Left lobe of liver (tissue), 2 donors: Measurements from ENCODE around the gene UMODL1. TPM values are rescaled to one million over a fixed set of nuclear protein-coding genes. Genes with fewer than 3 reads are reported as not detected.
A peak's percentile ranks its signal among the peaks of the same experiment; 100 is the strongest.

Source experiments
- ATAC-seq: fragments of 200-7000 bp; cut with Tn5 transposase; one replicate; pipeline ENCODE4 v1.9.1; 2020; ENCODE audit warnings: mild to moderate bottlenecking, moderate library complexity
- DNase-seq: peaks from one replicate; pipeline ENCODE4 v3.0.0-alpha.2; 2020; ENCODE audit warnings: low spot score
- total RNA-seq: library from RNA; stranded (reverse); gene quantifications from one replicate; pipeline ENCODE4 v1.2.1, GENCODE V29; 2021
- donor health status: DM: no; HTN: no; CAD: no; lungs with moderate emphysema.
- donor health status: DM: no; HTN: yes; CAD: no.

The UMODL1 gene
- total RNA-seq, 1 donor from 2014 or later, result 0.18 TPM

DNA sequence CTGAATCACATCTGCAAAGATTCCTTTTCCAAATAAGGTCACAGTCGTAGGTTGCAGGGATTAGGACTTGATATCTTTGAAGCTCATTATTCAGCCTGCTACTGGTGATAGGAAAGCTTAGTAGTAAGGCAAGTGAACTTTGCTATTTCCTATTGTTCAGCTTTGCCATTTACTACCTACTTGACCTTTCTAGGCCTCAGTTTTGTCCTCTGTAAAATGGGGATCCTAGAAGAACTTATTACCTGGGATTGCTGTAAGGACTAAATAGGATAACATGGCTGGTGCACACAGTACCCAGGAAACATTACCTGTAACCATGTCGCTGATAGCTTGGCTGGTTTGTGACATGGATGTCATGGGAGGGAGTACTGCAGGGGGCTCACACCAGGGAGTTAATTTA, 24.5 kb downstream of the UMODL1 start:
- DNase-seq (no peak), ATAC-seq (no peak)

DNA sequence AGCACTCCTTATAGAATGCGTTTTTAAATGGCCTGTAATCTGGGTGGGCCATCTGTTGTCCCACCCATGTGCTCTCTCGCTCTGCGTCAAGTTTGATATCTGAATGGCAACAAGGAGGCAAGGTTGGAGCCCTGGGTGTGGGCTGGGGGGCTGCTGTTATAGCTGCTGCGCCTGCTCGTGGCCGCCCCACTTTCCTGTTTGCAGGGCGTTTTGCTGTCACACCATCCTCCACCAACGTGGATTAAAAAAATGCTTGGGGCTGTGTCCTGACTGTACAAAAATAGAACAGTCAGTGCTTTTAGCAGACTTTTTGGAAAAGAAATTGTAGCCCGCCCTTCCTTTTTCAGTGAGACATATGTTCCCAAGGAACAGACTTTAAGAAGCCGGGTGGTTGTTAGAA, 25.4 kb downstream of the UMODL1 start:
- DNase-seq (no peak), ATAC-seq (no peak)

DNA sequence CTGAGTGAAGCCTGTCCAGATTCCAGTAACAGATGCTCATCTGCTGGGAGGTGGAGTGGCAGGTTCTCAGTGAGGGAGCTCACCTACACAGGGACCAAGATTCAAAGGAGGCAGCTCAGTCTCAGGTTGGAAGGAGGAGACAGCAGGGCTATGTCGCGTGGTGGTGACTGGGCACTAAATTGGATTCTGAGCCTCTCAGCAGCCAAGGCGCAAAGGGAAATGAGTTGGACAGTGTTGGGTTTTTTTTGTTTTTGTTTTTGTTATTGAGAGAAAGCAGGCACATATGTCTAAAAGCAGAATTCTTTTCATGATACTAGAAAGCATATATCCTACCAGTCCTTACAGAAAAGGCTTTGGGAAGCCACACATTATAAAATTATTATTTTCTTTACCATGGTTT, 26.2 kb downstream of the UMODL1 start:
- ATAC-seq (no peak), DNase-seq (no peak)

DNA sequence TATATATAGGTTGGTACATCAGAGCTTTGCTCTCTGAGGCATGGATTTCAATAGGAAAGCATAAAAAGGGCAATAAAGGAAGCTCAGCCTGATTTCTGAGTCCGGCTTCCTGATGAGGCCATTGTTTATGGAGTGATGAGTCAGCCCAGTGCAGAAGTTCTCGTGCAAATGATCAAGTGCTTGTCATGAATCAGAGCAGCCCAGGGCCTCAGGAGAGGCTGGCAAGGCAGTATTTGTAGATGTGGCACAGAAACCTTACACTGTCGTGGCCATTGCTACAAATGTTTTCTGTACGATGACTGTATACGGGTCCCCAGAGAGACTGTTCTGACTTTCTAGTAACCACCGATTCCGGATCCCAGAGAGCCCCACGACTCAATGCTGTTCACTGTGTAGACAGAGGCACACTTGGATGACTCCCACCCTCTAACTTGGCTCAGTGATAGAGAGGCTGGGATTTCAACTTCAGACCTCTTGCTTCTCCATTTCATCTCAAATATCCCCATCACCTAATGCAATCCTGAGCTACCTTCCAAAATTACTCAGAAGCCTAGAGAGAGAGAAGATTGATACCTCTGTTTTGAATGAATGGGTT, 26.8 kb downstream of the UMODL1 start:
- ATAC-seq (peak; percentile 59), DNase-seq (no peak)

DNA sequence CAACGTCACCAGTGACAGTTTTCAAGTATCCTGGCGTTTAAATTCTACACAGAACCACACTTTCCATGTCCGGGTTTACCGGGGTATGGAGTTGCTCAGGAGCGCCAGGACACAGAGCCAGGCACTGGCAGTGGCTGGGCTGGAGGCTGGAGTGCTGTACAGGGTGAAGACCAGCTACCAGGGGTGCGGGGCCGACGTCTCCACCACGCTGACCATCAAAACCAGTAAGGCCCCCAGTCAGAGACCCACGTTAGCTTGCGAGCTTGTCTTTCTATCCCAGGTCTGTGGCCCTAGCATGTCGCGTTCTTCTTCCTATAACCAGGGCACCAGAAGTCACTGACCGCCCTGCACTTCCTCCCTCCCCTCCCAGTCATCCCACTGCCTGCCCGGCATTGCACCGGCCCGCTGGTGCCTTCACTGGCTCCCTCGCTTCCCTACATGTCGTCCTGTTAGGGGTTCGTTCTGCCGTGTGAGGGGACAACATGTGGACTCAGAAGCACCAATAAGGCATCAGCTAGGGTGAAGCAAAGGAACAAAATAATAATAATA, 27.9 kb downstream of the UMODL1 start:
- ATAC-seq, result peak; percentile 42
- no peak for DNase-seq

DNA sequence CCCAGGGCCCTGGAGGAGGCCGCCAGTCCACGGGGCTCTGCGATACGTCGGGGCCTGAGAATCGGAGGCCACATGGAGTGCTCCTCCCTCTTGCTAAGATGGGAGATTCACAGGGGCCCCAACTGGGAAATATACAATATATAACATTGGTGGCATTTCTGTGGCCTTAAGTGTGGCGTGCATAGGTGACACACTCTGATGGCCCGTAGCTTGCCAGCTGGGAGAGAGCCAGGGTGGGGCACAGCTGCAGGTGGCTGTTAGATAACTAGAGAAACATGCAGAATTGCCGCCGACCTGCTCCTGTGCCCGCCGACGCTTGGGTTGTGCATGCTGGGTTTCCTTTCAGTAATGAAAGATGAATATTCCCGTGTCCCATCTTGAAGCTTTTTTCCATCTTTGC, 30.1 kb downstream of the UMODL1 start:
- no peak for ATAC-seq
- no peak for DNase-seq

DNA sequence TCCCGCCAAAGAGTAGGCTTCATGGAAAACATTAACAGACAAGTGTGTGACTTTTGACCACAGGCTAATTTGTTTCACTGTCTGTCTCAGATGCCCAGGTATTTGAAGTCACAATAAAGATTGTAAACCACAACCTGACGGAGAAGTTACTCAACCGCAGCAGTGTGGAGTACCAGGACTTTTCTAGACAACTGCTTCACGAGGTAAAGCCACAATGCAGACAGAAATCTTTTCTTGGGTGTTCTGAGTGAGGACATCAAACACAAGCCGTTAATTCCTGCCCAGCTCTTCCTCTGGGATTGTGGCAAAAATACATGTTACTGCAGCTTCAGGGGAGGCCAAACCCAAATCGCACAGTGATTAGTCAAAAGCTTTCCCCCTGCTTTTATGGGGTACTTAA, 31.0 kb downstream of the UMODL1 start:
- ATAC-seq, result no peak
- DNase-seq, result no peak

DNA sequence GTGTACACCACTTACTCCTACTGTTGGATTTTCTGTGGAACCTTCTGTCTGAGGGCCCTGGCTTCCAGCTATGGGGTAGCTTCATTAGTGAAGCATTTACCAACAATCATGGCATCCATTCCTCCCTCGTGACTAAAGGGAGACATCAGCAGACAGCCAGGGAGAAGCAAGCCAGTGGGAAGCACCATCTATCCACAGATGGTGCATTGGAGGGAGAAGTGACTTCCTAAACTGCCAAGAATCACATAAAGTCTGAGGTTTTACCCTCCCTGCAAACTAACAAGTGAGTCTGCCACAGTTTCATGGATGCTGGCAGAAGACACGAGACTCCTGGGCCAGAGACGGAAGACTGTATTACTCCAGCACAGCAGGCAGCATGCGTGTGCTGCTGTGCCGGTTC, 31.4 kb downstream of the UMODL1 start:
- DNase-seq (no peak), ATAC-seq (no peak)

DNA sequence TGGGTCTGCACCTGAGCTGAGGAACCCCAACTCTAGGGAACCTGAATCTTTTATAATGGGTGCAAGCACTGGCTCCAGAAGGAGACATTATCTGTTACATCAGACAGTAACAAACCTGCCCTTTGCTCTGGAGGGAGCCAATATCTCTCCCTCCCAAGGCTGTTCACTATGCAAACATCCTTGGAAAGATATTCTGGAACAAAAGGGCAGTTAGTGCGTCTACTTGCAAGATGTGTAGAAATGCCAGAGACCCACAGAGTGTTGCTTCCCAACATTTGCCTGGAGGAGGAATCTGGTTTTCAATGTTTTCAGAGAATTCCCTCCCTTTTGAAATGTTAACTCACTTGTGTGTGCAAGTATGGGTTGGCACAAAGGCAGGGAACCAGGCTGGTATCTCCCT, 31.9 kb downstream of the UMODL1 start:
- DNase-seq, result no peak
- ATAC-seq, result no peak

DNA sequence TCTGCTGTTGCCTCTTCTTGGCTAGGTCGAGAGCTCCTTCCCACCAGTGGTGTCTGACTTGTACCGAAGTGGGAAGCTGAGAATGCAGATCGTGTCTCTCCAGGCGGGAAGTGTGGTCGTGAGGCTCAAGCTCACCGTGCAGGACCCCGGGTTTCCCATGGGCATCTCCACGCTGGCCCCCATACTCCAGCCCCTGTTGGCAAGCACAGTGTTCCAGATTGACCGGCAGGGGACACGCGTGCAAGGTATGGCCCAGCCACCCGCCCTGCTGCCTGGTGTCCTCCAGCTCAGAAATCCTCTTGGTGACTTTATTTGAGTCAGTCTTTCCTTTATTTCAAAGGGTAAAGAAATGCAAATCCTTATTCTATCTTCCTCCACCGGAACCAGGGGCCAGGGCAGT, 32.7 kb downstream of the UMODL1 start:
- ATAC-seq, result no peak
- no peak for DNase-seq

DNA sequence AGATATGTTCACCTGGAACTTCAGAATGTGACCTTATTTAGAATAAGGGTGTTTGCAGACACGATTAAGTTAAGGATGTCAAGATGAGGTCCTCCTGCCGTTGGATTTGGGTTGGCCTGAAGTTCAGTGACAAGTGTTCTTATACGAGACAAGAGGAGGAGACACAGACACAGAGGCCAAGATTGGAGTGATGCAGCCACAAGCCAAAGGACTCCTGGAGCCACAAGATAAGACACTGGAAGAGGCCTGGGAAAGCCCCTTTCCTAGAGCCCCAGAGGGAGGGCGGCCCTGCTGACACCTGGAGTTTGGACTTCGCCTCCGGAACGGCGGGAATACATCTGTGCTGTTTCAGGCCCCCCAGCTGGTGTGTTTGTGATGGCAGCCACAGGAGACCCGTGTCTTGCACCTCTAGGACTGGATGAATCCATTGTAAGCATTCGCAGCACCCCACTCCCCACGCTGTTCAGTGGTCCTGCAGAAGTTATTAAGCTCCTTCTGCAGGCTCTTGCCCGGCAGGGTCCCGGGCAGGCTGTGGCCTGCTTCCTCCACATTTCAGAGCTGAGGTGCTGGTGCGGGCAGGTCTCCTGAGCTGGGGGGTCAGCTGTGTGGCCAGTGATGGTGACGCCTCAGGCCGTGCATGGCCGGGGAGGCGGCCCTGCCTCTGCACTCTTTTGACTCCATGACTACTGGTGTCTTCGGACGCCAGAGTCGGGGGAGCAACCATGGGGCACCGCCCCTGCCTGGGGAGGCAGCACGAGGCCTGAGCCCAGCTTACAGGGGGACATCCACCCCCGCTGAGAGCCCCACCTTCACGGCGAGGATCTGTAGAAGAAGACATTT, 34.6 kb downstream of the UMODL1 start:
- ATAC-seq (no peak), DNase-seq (no peak)

DNA sequence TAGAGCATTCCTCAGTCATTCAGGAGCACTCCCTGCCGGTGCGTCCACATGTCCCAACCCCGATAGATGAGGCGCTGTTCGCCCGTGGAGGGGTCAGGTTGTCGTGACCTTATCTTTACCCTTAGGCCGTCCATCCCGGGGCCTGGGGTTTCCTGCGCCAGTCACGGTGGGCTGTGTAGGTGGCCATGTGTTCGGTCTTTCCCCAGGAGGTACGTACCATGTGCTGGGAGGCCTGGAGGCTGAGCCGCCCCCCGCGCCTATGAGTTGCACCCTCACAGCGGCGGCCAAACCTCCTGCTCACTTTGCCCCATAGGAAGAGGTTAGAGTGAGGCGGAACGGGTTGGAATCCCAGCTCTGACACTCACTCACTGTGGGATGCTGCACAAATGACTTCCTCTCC, 35.3 kb downstream of the UMODL1 start:
- ATAC-seq, result no peak
- DNase-seq, result no peak

DNA sequence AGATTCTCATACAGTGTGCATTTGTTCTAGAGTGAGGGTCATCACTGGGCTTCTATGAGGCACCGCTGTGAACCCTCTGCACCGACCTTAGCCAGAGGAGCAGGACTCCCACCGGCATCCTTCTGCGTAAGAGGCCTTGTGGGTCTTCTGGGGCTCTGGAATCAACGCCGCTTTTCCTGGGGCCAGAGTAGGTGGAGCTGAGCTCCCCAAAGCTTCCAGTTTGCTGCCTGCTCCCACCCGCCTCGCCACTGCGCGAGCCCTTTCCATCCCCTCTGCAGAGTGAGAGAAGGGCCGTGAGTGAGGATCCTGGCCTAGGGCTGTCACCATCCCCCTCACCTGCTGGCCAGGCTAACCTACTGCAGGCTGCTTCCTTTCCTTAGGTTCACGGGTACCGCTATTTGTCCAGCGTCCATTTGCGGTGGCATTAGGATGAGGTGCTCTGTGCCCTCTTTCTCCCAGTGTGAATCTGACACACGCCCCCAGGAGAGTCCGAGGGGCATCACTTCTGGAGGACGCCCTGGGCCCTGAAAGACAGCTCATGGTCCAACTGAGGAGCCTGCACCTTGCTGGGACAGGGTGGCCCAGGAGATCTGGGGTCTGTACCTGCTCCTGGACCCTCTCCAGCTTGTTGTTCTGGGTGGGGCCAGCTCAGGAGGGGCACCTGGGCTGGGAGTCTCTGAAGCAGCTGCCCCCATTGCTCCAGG, 36.2 kb downstream of the UMODL1 start:
- peak; percentile 5 for ATAC-seq
- no peak for DNase-seq

DNA sequence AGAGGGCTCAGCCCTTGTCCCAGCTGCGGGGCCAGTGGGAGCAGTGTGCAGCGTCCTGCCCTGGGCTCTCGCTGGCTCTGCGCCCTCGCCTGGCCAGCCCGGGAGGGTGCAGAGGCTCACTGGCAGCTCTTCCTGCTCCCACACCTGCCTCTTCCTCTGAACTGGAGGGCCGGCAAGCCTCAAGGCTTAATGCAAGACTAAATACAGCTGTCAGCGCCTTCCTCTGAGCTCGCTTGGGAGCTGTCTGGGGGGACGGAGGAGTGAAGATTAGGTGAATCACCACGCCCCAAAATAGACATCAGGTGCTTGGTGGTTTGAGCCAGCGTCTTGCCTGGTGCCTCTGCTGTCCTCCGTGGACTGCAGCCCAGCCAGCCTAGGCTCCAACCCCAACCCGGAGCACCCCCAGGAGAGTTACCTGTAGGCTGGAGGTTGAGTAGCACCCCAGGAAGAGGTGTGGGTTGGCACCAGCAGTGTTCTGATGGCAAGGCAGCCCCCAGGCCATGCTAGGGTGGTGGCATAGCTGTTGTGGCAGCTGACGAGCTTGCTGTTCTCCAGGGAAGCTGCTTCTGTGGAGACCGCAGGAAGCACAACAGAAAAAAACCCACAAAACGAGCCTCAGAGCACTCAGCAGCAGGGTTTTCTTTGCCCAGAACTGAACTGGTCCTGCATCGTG, 36.9 kb downstream of the UMODL1 start:
- DNase-seq, result peak; percentile 75
- peak; percentile 97 for ATAC-seq

DNA sequence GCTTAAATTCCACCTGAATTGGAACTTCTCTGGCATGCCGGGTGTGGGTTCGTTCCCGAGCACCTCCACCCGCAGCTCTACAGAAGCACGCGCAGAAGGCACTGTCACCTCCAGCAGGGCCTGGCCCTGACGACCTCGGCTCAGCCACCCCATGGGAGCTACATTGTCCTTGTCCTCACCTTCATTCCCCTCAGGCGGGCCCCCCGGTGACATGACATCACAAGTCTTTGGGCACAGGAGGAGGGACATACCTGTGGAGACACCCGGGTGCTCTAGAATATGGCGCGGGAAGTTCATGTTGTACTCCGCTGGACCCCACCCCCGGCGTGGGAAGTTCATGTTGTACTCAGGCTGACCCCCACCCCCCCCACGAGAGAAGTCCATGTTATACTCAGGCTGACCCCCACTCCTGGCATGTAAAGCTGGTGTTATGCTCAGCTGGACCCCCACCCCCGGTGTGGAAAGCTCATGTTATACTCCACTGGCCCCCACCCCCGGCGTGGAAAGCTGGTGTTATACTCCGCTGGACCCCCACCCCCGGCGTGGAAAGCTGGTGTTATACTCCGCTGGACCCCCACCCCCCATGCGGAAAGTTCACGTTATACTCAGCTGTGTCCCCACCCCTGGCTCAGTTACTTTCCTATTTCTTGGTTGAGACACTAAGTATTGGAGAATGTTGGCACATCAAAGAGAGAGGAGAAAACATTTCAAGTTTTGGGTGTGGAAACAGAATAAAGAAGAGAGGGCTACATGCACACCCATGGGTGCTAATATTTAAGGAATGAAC, 37.6 kb downstream of the UMODL1 start:
- ATAC-seq, result no peak

DNA sequence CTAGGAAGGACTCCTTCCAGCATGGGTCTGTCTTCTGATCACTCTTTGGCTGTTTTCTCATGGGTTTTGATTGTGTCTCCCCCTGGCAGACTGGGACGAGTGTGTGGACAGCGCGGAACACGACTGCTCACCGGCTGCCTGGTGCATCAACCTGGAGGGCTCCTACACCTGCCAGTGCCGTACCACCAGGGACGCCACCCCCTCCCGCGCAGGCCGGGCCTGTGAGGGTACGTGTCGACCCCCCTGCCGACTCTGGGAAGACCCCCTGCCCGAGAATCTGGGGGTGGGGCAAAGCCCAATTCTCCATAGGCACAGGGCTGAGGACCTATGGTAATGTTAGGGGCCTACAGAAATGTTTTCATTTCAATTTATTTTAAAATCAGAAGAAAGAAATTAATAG, 38.4 kb downstream of the UMODL1 start:
- ATAC-seq (no peak), DNase-seq (no peak)

More for the DNA sequence above, 37.6 kb downstream of the UMODL1 start:
- DNase-seq, result no peak

DNA sequence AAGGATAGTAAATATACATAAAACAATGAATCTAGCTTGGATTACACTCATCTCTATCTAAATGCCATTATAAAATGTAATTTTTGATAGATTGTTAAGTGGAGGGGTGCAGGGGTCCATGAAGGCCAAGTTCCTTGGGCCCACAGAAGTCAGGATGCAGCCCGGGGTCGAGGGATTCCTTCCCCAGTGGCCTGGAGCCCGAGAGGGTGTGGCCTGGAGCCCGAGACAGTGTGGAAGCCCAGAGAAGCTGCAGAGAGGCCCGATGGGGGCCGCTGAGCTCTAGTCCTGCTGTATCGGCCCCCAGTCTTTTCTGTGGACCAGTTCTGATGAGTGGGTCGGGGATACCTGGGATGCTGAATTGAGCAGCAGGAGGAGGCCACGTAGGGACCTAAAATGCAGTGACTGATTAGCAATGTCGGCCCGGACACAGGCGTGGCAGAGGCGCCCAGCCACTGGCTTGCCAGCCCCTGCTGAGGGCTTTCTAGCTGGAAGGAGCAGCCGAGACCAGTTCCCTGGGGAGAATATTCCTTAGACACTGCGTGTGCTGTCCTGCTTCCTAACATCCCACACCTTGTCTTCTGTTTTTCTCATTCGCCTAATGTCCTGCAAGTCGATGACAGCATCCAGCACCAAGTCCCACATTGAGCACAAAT, 38.9 kb downstream of the UMODL1 start:
- no peak for DNase-seq
- ATAC-seq, result no peak

DNA sequence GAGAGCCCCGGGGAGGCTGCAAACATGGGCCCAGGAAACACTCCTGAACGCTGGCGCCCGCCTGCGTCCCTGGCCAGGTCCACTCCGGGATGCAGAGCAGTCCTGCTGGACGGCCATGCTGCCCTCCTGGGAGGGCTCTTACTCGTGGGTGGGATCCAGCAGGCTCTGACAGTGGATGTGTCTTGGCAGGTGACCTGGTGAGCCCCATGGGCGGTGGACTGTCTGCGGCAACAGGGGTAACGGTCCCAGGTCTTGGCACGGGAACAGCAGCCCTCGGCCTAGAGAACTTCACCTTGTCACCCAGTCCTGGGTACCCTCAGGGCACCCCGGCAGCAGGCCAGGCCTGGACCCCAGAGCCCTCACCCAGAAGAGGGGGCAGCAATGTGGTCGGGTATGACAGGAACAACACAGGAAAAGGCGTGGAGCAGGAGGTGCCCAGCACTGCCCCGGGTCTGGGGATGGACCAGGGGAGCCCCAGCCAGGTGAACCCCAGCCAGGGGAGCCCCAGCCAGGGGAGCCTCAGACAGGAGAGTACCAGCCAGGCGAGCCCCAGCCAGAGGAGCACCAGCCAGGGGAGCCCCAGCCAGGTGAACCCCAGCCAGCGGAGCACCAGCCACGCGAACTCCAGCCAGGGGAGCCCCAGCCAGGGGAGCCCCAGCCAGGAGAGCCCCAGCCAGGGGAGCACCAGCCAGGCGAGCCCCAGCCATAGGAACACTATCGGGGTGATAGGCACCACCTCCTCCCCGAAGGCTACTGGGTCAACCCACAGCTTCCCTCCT, 39.8 kb downstream of the UMODL1 start:
- no peak for DNase-seq
- ATAC-seq, result no peak

DNA sequence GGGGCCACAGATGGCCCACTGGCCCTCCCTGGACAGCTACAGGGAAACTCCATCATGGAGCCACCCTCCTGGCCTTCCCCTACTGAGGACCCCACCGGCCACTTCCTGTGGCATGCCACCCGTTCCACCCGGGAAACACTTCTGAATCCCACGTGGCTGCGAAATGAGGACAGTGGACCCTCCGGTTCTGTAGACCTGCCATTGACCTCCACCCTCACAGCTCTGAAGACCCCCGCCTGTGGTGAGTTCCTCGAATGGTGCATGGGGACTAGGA, 40.3 kb downstream of the UMODL1 start:
- no peak for DNase-seq

More for the DNA sequence above, 40.3 kb downstream of the UMODL1 start:
- no peak for ATAC-seq
